Tibial nerve (tissue), 4 donors: ENCODE measurements around the gene RPS27L. TPM values are rescaled to one million over a fixed set of nuclear protein-coding genes. Genes with fewer than 3 reads are reported as not detected.

Experiments
- DNase-seq, 2 donors: peaks; one replicate each; pipeline ENCODE4 v3.0.0-alpha.2; 2019; ENCODE audit warnings: low spot score in 2 of 2
- H3K27ac ChIP-seq, 4 donors: fragments of 200-600 bp; sonication (generic) in 3 of 4; one replicate each; pipeline ENCODE4 v1.5.1; 2017 to 2019; ENCODE audit warnings: mild to moderate bottlenecking in 1 of 4
- H3K27me3 ChIP-seq, 2 donors: fragments of 200-600 bp; sonication (generic) in 1 of 2; one replicate each; pipeline versions ENCODE4 v1.5.1 to v1.6.0; 2017 to 2019
- H3K36me3 ChIP-seq, 3 donors: fragments of 200-600 bp; sonication (generic); one replicate each; pipeline ENCODE4 v1.5.1; 2018 to 2019
- H3K4me1 ChIP-seq, 4 donors: fragments of 200-600 bp; sonication (generic) in 3 of 4; one replicate each; pipeline ENCODE4 v1.5.1; 2017 to 2019
- H3K4me3 ChIP-seq, 4 donors: fragments of 200-600 bp; sonication (generic) in 3 of 4; one replicate each; pipeline ENCODE4 v1.5.1; 2017 to 2019; ENCODE audit warnings: mild to moderate bottlenecking in 1 of 4, moderate library complexity in 1 of 4
- H3K9me3 ChIP-seq, 4 donors: fragments of 200-600 bp; sonication (generic) in 3 of 4; one replicate each; pipeline ENCODE4 v1.5.1; 2017 to 2019
- EP300 ChIP-seq, 2 donors: sonication (generic); formaldehyde crosslinking; IDR thresholded peaks; one replicate each; pipeline ENCODE4 v1.6.1; 2017; ENCODE audit warnings: antibody characterized with exemption in 2 of 2, mild to moderate bottlenecking in 1 of 2
- POLR2A ChIP-seq, 2 donors: fragments of 450-650 bp; IDR thresholded peaks; one replicate each; pipeline ENCODE4 v1.6.1; 2017; ENCODE audit warnings: antibody characterized with exemption in 2 of 2, mild to moderate bottlenecking in 2 of 2, moderate library complexity in 2 of 2
- WGBS, 2 donors: methylation state at CpG; one replicate each; pipeline ENCODE4 v1.1.5; 2018; 5-methylcytosine and 5-hydroxymethylcytosine counted together
- total RNA-seq, 4 donors: library from RNA; depleted of rRNA; stranded (reverse); fragments of >200 nt; gene quantifications; one replicate each; pipeline ENCODE4 v1.1.0, GENCODE V29; 2016
- TF ChIP-seq, protein P1 (sequence below), 5 experiments: fragments of 200-600 bp in 3 of 5; fragments of 450-650 bp in 2 of 5; sonication (generic) in 3 of 5; IDR thresholded peaks; one replicate each; pipeline ENCODE4 v1.5.1; 2016 to 2019; ENCODE audit warnings: antibody characterized with exemption in 5 of 5, mild to moderate bottlenecking in 3 of 5, moderate library complexity in 2 of 5

RPS27L gene
- total RNA-seq, 4 donors from 2014 or later, result 50.3 to 83.7 (median 71.7) TPM

DNA sequence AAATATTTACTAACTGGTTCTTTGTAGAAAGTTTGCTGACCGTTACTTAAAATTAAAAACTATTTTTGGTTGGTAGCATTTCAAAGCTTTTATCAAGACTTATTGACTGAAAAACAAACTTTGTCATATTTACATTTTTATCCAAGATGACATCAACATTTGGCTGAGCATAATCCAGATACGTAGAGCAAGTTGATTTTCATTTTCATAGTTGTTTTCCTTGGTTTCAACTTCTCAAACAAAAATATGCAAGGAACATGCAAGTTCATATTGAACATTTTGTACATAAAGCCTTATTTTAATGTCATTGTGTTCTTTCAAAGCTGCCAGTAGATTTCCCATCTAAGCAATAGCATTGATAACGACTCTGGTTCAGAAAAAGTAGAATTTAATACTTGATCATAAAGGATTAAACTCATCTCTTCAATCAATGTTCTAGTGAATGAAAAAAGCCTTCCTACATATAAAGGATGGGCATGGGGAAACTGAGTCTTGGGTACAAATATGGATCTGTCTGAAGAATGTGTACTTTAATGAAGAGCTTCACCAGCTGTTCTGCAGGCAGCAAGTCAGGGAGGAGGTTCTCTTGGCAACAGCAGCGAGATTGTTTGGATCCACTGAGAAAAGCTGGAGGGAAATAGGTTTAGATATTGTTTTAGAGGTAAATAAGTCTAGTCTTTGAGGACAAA, 37.7 kb upstream of the RPS27L start:
- peaks cover 0 to 95% (median 62%) of the 10 kb centered on the region in 4 donors for H3K4me1 ChIP-seq
- 26 to 32% methylated on average over 4 of the region's 4 CpGs for WGBS, 2 donors
- peak overlapping the region in 3 of 4 donors; percentile 35 to 72 (median 64) for H3K27ac ChIP-seq
- H3K4me3 ChIP-seq, result no peak overlapping the region
- TF ChIP-seq EP300 (IDR thresholded peaks at IDR 0.05), result no peak
- TF ChIP-seq, protein P1, sequence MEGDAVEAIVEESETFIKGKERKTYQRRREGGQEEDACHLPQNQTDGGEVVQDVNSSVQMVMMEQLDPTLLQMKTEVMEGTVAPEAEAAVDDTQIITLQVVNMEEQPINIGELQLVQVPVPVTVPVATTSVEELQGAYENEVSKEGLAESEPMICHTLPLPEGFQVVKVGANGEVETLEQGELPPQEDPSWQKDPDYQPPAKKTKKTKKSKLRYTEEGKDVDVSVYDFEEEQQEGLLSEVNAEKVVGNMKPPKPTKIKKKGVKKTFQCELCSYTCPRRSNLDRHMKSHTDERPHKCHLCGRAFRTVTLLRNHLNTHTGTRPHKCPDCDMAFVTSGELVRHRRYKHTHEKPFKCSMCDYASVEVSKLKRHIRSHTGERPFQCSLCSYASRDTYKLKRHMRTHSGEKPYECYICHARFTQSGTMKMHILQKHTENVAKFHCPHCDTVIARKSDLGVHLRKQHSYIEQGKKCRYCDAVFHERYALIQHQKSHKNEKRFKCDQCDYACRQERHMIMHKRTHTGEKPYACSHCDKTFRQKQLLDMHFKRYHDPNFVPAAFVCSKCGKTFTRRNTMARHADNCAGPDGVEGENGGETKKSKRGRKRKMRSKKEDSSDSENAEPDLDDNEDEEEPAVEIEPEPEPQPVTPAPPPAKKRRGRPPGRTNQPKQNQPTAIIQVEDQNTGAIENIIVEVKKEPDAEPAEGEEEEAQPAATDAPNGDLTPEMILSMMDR (IDR thresholded peaks at IDR 0.05), result no peak
- no peak for TF ChIP-seq POLR2A (IDR thresholded peaks at IDR 0.05)
- DNase-seq, result no peak
- no peaks in the 10 kb centered on the region for H3K36me3 ChIP-seq
- H3K27me3 ChIP-seq, result no peaks in the 10 kb centered on the region
- H3K9me3 ChIP-seq, result no peaks in the 10 kb centered on the region

GRCh38 chr15:63194302-63194701, 37.0 kb upstream of the RPS27L start:
- Histone ChIP-seq H3K36me3 (no peaks in the 10 kb centered on the region), H3K9me3 (no peaks in the 10 kb centered on the region), H3K4me3 (no peak overlapping the region), H3K4me1 (peaks cover 0 to 87% (median 62%) of the 10 kb centered on the region in 4 donors), H3K27me3 (no peaks in the 10 kb centered on the region), H3K27ac (peak overlapping the region; percentile 18 to 72 (median 50))
- DNase-seq, result no peak
- WGBS, 2 donors, result 63 to 75% methylated on average over 4 of the region's 4 CpGs
- TF ChIP-seq POLR2A (IDR thresholded peaks at IDR 0.05), result no peak
- TF ChIP-seq EP300 (IDR thresholded peaks at IDR 0.05), result no peak
- TF ChIP-seq, protein P1 (IDR thresholded peaks at IDR 0.05), result no peak

- Histone ChIP-seq H3K4me1 (peaks cover 0 to 77% (median 54%) of the 10 kb centered on the region in 4 donors), H3K27ac (peak overlapping the region in 1 of 4 donors; percentile 22), H3K4me3 (no peak overlapping the region), H3K36me3 (no peaks in the 10 kb centered on the region), H3K27me3 (no peaks in the 10 kb centered on the region), H3K9me3 (no peaks in the 10 kb centered on the region)
- TF ChIP-seq POLR2A (IDR thresholded peaks at IDR 0.05), result no peak
- TF ChIP-seq, protein P1 (IDR thresholded peaks at IDR 0.05), result no peak
- TF ChIP-seq EP300 (IDR thresholded peaks at IDR 0.05), result no peak
- WGBS, 2 donors, result 91 to 96% methylated on average over 5 of the region's 5 CpGs
- DNase-seq, result no peak
These were observed 35.4 kb upstream of the RPS27L start for GRCh38 chr15:63192619-63193206.

DNA sequence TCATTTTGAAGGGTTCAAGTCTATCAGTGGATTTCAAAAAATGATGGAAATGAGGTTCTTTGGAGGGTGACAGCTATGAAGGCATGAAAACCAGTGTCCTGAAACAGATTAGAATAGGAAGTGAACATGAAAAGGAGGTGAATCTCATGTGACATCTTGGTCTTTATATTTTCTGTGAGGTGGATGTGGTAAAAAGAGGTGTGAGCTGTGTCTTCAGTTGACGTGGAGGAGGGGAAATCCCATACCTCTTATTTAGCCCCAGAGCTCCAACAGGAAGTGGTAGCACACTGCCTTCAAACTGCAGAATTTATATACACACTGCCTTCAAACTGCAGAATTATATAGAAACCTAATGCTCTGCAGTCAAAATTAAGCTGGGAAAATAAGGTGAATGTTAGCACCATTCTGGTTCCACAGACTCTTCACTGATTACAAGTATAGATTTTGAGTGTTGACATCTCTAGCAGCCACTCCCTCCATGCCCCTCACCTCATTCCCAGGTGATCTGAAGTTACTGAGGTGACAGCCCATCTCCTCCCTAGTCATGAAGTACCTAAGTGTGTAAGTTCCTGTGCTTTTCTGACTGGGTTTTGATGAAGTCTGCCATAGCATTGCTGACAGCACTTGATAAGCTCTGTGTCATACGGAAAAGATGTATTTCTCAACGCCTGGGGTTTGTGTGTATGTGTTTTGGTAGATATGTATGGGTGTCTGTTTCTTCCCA, 34.8 kb upstream of the RPS27L start:
- Histone ChIP-seq H3K27me3 (no peaks in the 10 kb centered on the region), H3K4me1 (peaks cover 0 to 72% (median 51%) of the 10 kb centered on the region in 4 donors), H3K27ac (peak overlapping the region in 1 of 4 donors; percentile 93), H3K9me3 (no peaks in the 10 kb centered on the region), H3K36me3 (no peaks in the 10 kb centered on the region), H3K4me3 (no peak overlapping the region)
- DNase-seq, result no peak
- TF ChIP-seq EP300 (IDR thresholded peaks at IDR 0.05) (no peak), POLR2A (IDR thresholded peaks at IDR 0.05) (no peak)
- TF ChIP-seq, protein P1 (IDR thresholded peaks at IDR 0.05), result no peak
- WGBS, 2 donors, result 69 to 70% methylated on average over 3 of the region's 3 CpGs
